Thymus (tissue), 11 donors: Measurements from ENCODE around the gene SMIM17. TPM values are rescaled to one million over a fixed set of nuclear protein-coding genes. Genes with fewer than 3 reads are reported as not detected.

Source experiments
- DNase-seq, 9 donors: peaks; one replicate each; pipeline ENCODE4 v3.0.0-alpha.2; 2013; ENCODE audit warnings: low spot score in 9 of 9, low read depth in 6 of 9, missing footprints in 1 of 9
- H3K27ac ChIP-seq, 2 donors: one replicate each; pipeline ENCODE4 v1.5.1; 2013; ENCODE audit warnings: control low read depth in 1 of 2, low read depth in 1 of 2, low read length in 1 of 2, mild to moderate bottlenecking in 1 of 2, moderate library complexity in 1 of 2
- H3K27me3 ChIP-seq, 2 donors: one replicate each; pipeline ENCODE4 v1.5.1; 2013; ENCODE audit warnings: low read length in 1 of 2; ENCODE audit not compliant: control insufficient read depth in 2 of 2, insufficient read depth in 1 of 2
- H3K36me3 ChIP-seq, 2 donors: one replicate each; pipeline ENCODE4 v1.5.1; 2013; ENCODE audit warnings: low read length in 1 of 2, mild to moderate bottlenecking in 1 of 2, moderate library complexity in 1 of 2; ENCODE audit not compliant: control insufficient read depth in 2 of 2, insufficient read depth in 2 of 2
- H3K4me1 ChIP-seq, 2 donors: one replicate each; pipeline ENCODE4 v1.5.1; 2013; ENCODE audit warnings: low read length in 2 of 2; ENCODE audit not compliant: control insufficient read depth in 2 of 2, insufficient read depth in 2 of 2
- H3K4me3 ChIP-seq, 2 donors: one replicate each; pipeline ENCODE4 v1.5.1; 2013; ENCODE audit warnings: low read length in 2 of 2, control low read depth in 1 of 2, mild to moderate bottlenecking in 1 of 2
- H3K9me3 ChIP-seq, 2 donors: one replicate each; pipeline ENCODE4 v1.5.1; 2013; ENCODE audit warnings: low read length in 1 of 2, mild to moderate bottlenecking in 1 of 2; ENCODE audit not compliant: control insufficient read depth in 2 of 2, insufficient read depth in 1 of 2
- WGBS: extraction: QIAGEN DNeasy Blood & Tissue Kit; methylation state at CpG from one replicate; pipeline ENCODE4 v1.1.7; 2013; 5-methylcytosine and 5-hydroxymethylcytosine counted together
- polyA plus RNA-seq: library from polyadenylated mRNA; stranded (reverse); fragments of 200-250 nt; gene quantifications from one replicate; pipeline ENCODE4 v1.2.3, GENCODE V29; 2013
- total RNA-seq: library from RNA; stranded (reverse); fragments of 120-200 nt; gene quantifications from one replicate; pipeline ENCODE4 v1.2.4, GENCODE V29; 2013
- donor health status: healthy.

The SMIM17 gene
- total and polyA plus RNA-seq, 2 donors = 0.21 to 0.38 TPM

- no peaks in the 10 kb centered on the region for H3K4me1 ChIP-seq
- no peaks in the 10 kb centered on the region for H3K36me3 ChIP-seq
- H3K27ac ChIP-seq = no peak overlapping the region
- H3K27me3 ChIP-seq = no peaks in the 10 kb centered on the region
- H3K9me3 ChIP-seq = peaks cover 2 to 3% of the 10 kb centered on the region in 2 donors
- no peak overlapping the region for H3K4me3 ChIP-seq
- 82% methylated on average over 8 of the region's 8 CpGs for WGBS
- DNase-seq = no peak
Observed at GRCh38 chr19:56687031-56687430, 44.1 kb downstream of the SMIM17 start.

GRCh38 chr19:56689198-56689597 lies 46.2 kb downstream of the SMIM17 start:
- H3K9me3 ChIP-seq = peaks cover 2 to 3% of the 10 kb centered on the region in 2 donors
- H3K27me3 ChIP-seq = no peaks in the 10 kb centered on the region
- no peaks in the 10 kb centered on the region for H3K4me1 ChIP-seq
- no peak overlapping the region for H3K27ac ChIP-seq
- DNase-seq = no peak
- no peaks in the 10 kb centered on the region for H3K36me3 ChIP-seq
- WGBS = 88% methylated on average over 10 of the region's 10 CpGs
- H3K4me3 ChIP-seq = no peak overlapping the region

GRCh38 chr19:56690670-56691069 lies 47.7 kb downstream of the SMIM17 start:
- H3K4me3 ChIP-seq = no peak overlapping the region
- no peaks in the 10 kb centered on the region for H3K4me1 ChIP-seq
- H3K27me3 ChIP-seq = no peaks in the 10 kb centered on the region
- no peak for DNase-seq
- H3K27ac ChIP-seq = no peak overlapping the region
- 29% methylated on average over 10 of the region's 10 CpGs for WGBS
- H3K36me3 ChIP-seq = no peaks in the 10 kb centered on the region
- H3K9me3 ChIP-seq = peaks cover 3 to 4% of the 10 kb centered on the region in 2 donors

- Histone ChIP-seq H3K27ac (no peak overlapping the region), H3K36me3 (no peaks in the 10 kb centered on the region), H3K4me1 (no peaks in the 10 kb centered on the region), H3K4me3 (no peak overlapping the region), H3K27me3 (no peaks in the 10 kb centered on the region), H3K9me3 (peaks cover 2 to 4% of the 10 kb centered on the region in 2 donors)
- no peak for DNase-seq
- 90% methylated on average over 8 of the region's 8 CpGs for WGBS
Observed at GRCh38 chr19:56692206-56692895, 49.4 kb downstream of the SMIM17 start.

GRCh38 chr19:56699552-56699951 lies 56.6 kb downstream of the SMIM17 start:
- H3K9me3 ChIP-seq = peaks cover 2 to 3% of the 10 kb centered on the region in 2 donors
- H3K4me3 ChIP-seq = no peak overlapping the region
- no peak overlapping the region for H3K27ac ChIP-seq
- no peak for DNase-seq
- no peaks in the 10 kb centered on the region for H3K36me3 ChIP-seq
- H3K4me1 ChIP-seq = no peaks in the 10 kb centered on the region
- no peaks in the 10 kb centered on the region for H3K27me3 ChIP-seq
- 83% methylated on average over 3 of the region's 3 CpGs for WGBS

- H3K4me3 ChIP-seq = no peak overlapping the region
- H3K36me3 ChIP-seq = no peaks in the 10 kb centered on the region
- 65% methylated on average over 1 of the region's 1 CpG for WGBS
- H3K4me1 ChIP-seq = no peaks in the 10 kb centered on the region
- peaks cover 0 to 3% of the 10 kb centered on the region in 2 donors for H3K9me3 ChIP-seq
- H3K27me3 ChIP-seq = no peaks in the 10 kb centered on the region
- no peak for DNase-seq
- H3K27ac ChIP-seq = no peak overlapping the region
Observed at GRCh38 chr19:56701895-56702294, 58.9 kb downstream of the SMIM17 start.

DNA sequence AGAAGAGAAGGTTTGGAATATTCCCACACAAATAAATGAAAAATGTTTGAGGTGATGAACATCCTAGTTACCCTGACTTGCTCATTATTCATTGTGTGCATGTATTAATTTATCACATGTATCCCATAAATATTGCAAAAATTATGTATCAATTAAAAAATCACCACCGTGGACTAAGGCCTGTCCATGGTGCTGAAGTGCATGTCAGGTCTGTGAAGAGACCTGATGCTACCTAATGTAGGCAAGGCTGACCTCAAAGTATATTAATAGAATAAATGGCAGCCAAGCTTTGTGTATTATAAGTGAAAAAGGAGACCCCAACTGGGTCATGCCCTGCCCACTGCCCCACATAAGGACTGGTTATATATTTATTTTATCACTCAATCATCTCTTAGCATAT lies 63.0 kb downstream of the SMIM17 start:
- Histone ChIP-seq H3K4me3 (no peak overlapping the region), H3K36me3 (no peaks in the 10 kb centered on the region), H3K4me1 (no peaks in the 10 kb centered on the region), H3K27ac (no peak overlapping the region), H3K27me3 (no peaks in the 10 kb centered on the region), H3K9me3 (peaks cover 0 to 1% of the 10 kb centered on the region in 2 donors)
- 87% methylated on average over 1 of the region's 1 CpG for WGBS
- DNase-seq = no peak

Other genes with a start within 250 kb of the SMIM17 start
- gene ZNF582, start 249.6 kb upstream of the SMIM17 start, total RNA-seq = 4.2 TPM
- 6.2 TPM for gene ZNF582, start 249.6 kb upstream of the SMIM17 start, polyA plus RNA-seq
- gene ZNF583, start 238.8 kb upstream of the SMIM17 start, total RNA-seq = 5.0 TPM
- gene ZNF583, start 238.8 kb upstream of the SMIM17 start, polyA plus RNA-seq = 3.1 TPM
- gene ZNF667, start 165.8 kb upstream of the SMIM17 start, total RNA-seq = 3.8 TPM
- 4.7 TPM for gene ZNF667, start 165.8 kb upstream of the SMIM17 start, polyA plus RNA-seq
- gene ZNF471, start 135.3 kb upstream of the SMIM17 start, total RNA-seq = 1.4 TPM
- 4.6 TPM for gene ZNF471, start 135.3 kb upstream of the SMIM17 start, polyA plus RNA-seq
- gene ZFP28, start 104.2 kb upstream of the SMIM17 start, total RNA-seq = 2.9 TPM
- gene ZFP28, start 104.2 kb upstream of the SMIM17 start, polyA plus RNA-seq = 6.1 TPM
- gene ZNF470, start 75.7 kb upstream of the SMIM17 start, total RNA-seq = 2.2 TPM
- gene ZNF470, start 75.7 kb upstream of the SMIM17 start, polyA plus RNA-seq = 7.7 TPM
- 5.1 TPM for gene ZNF71, start 47.9 kb upstream of the SMIM17 start, total RNA-seq
- gene ZNF71, start 47.9 kb upstream of the SMIM17 start, polyA plus RNA-seq = 3.5 TPM
- 0.71 TPM for gene ZNF835, start 28.6 kb downstream of the SMIM17 start, total RNA-seq
- gene ZNF835, start 28.6 kb downstream of the SMIM17 start, polyA plus RNA-seq = 0.34 TPM
- gene PEG3, start 197.6 kb downstream of the SMIM17 start, total RNA-seq = 2.5 TPM
- 1.3 TPM for gene PEG3, start 197.6 kb downstream of the SMIM17 start, polyA plus RNA-seq
- 0.09 TPM for gene ZIM2, start 197.6 kb downstream of the SMIM17 start, total RNA-seq
- 0.05 TPM for gene ZIM2, start 197.6 kb downstream of the SMIM17 start, polyA plus RNA-seq